Muscle layer of duodenum (tissue), 2 donors: ENCODE measurements around the gene ERN2.

Source experiments
- H3K27ac ChIP-seq: one replicate; pipeline ENCODE4 v1.7.0; 2013; ENCODE audit warnings: mild to moderate bottlenecking, low read length
- H3K27me3 ChIP-seq: one replicate; pipeline ENCODE4 v1.7.0; 2013; ENCODE audit warnings: low read depth, mild to moderate bottlenecking, control low read depth, low read length
- H3K36me3 ChIP-seq, 2 donors: one replicate each; pipeline ENCODE4 v1.7.0; 2013; ENCODE audit warnings: low read length in 2 of 2, control low read depth in 1 of 2, mild to moderate bottlenecking in 1 of 2; ENCODE audit not compliant: insufficient read depth in 2 of 2, control insufficient read depth in 1 of 2
- H3K4me1 ChIP-seq, 2 donors: one replicate each; pipeline ENCODE4 v1.7.0; 2013; ENCODE audit warnings: low read length in 2 of 2, mild to moderate bottlenecking in 2 of 2, control low read depth in 1 of 2, moderate library complexity in 1 of 2; ENCODE audit not compliant: insufficient read depth in 2 of 2, control insufficient read depth in 1 of 2
- H3K4me3 ChIP-seq, 2 donors: one replicate each; pipeline ENCODE4 v1.7.0; 2013; ENCODE audit warnings: low read length in 2 of 2, low read depth in 1 of 2, mild to moderate bottlenecking in 1 of 2
- H3K9me3 ChIP-seq, 2 donors: one replicate each; pipeline ENCODE4 v1.7.0; 2013; ENCODE audit warnings: low read length in 2 of 2, control low read depth in 1 of 2, mild to moderate bottlenecking in 1 of 2; ENCODE audit not compliant: control insufficient read depth in 1 of 2
- donor health status: healthy.

The ERN2 gene

DNA sequence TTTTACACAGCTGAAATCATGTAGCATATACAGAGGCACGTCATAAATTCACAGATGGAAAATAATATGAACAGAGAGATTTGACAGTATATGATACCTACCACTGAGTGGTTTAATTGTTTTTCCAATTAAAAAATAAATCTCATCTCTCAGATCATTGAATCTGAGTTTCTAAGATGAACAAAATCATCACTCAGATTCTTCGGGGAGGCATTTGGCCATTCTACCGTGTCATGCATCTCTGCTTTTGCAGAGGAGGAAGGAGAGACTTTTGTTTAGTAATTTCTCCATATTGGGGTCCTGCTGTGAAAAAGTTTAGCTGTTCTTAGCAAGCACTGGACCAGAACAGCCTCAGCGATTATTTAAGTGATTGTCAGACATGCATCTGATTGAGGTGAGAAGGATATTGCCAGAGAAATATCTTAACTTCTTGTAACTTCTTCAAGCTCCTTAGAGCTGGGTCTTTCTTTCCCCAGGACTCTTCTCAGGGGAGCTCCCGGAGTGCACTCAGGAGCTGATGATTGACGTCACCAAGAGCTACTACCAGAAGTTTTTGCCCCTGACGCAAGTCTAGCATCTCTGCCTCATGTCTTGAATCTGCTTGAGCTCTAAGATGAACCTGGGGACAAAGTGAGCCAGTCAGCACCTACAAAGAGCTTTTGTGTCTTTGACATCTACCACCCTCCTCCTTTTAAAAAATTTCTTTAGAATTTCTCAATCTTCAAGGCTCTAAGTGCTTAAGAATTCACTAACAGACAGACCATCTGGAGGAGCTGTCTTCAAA lies 46.3 kb downstream of the ERN2 start:
- Histone ChIP-seq H3K36me3 (peaks cover 78 to 83% of the 10 kb centered on the region in 2 donors), H3K27me3 (no peaks in the 10 kb centered on the region), H3K4me3 (no peak overlapping the region), H3K9me3 (no peaks in the 10 kb centered on the region), H3K4me1 (no peaks in the 10 kb centered on the region), H3K27ac (no peak overlapping the region)

DNA sequence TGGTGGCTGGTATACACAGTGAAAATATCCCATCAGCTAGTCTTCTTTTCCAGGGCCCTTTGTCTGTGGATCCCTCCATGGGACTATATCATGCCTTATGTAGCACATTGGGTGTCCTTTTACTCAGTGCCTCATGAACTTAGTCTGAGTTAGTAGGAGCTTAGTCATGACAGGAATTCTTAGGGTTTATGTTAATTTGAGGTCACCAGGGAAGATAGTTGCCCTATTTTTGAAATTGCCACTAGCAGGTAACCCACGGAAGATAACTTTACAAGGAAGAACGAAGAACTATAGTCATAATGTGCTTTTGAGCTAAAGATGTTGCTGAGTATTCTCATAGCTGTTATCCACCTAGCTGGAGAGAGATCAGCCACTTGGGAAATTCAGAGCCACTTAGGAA lies 49.1 kb downstream of the ERN2 start:
- no peak overlapping the region for H3K27ac ChIP-seq
- no peaks in the 10 kb centered on the region for H3K4me1 ChIP-seq
- H3K4me3 ChIP-seq, result no peak overlapping the region
- no peaks in the 10 kb centered on the region for H3K9me3 ChIP-seq
- H3K27me3 ChIP-seq, result no peaks in the 10 kb centered on the region
- H3K36me3 ChIP-seq, result peaks cover 83 to 89% of the 10 kb centered on the region in 2 donors

GRCh38 chr16:23651943-23652468 lies 61.0 kb downstream of the ERN2 start:
- H3K27ac ChIP-seq, result no peak overlapping the region
- H3K4me1 ChIP-seq, result no peaks in the 10 kb centered on the region
- no peaks in the 10 kb centered on the region for H3K27me3 ChIP-seq
- H3K4me3 ChIP-seq, result no peak overlapping the region
- peaks cover 7 to 21% of the 10 kb centered on the region in 2 donors for H3K36me3 ChIP-seq
- no peaks in the 10 kb centered on the region for H3K9me3 ChIP-seq

DNA sequence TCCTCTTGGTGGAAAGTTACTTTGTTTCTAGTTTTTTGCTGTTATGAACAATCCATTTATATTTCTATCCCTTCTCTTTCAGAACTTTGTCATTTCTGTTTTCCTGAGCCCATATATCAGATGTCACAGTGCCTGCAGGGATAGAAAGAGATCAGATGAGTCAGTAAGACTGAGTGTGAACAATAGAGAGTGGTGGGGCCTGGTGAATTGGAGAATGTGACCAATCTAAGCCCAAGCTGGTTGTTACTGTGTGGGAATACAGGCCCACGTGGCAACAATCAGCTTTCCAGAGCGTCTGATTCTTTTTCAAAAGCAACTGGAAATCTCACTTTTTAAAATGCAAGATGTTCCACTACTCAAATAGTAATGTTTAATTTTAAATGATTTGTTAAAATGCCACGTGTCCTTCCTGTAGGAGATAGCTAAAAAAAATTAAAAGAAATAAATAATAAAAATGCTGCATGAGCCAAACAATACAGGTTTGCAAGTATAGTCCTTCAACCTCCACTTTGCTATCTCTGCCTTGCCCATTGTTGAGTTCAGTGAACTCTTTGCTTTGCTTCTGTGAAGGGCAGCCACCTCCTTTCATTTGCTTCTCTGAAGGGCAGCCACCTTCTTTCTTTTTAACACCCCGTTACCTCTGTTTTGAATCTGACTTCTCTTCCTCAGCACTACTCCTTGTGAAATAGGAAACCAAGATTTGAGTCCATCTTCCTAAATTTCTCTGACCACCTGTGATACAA lies 62.2 kb downstream of the ERN2 start:
- Histone ChIP-seq H3K36me3 (peaks cover 10 to 18% of the 10 kb centered on the region in 2 donors), H3K27ac (no peak overlapping the region), H3K27me3 (no peaks in the 10 kb centered on the region), H3K4me1 (no peaks in the 10 kb centered on the region), H3K4me3 (no peak overlapping the region), H3K9me3 (no peaks in the 10 kb centered on the region)

DNA sequence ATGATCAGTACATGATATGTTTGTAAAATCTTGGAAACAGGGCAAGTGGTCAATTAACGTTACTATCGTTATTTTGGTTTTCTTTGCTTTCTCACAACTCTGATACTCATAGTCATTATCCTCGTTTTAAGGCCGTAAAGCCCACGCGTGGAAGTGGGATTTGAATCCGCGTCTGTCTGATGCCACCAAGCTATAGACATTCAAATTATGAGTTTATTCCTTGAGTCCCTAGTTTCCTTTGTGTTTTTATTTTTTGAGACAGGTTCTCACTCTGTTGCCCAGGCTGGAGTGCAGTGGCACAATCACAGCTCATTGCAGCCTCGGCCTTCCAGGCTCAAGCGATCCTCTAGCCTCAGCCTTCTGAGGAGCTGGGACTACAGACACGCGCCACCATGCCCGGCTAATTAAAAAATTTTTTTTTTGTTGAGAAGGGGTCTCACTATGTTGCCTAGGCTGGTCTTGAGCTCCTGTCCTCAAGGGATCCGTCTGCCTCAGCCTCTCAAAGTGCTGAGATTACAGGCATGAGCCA lies 70.7 kb downstream of the ERN2 start:
- Histone ChIP-seq H3K4me3 (peak overlapping the region; percentile 98 to 100), H3K9me3 (no peaks in the 10 kb centered on the region), H3K27me3 (no peaks in the 10 kb centered on the region), H3K27ac (no peak overlapping the region), H3K36me3 (peaks cover 15 to 20% of the 10 kb centered on the region in 2 donors), H3K4me1 (peaks cover 0 to 21% of the 10 kb centered on the region in 2 donors)

DNA sequence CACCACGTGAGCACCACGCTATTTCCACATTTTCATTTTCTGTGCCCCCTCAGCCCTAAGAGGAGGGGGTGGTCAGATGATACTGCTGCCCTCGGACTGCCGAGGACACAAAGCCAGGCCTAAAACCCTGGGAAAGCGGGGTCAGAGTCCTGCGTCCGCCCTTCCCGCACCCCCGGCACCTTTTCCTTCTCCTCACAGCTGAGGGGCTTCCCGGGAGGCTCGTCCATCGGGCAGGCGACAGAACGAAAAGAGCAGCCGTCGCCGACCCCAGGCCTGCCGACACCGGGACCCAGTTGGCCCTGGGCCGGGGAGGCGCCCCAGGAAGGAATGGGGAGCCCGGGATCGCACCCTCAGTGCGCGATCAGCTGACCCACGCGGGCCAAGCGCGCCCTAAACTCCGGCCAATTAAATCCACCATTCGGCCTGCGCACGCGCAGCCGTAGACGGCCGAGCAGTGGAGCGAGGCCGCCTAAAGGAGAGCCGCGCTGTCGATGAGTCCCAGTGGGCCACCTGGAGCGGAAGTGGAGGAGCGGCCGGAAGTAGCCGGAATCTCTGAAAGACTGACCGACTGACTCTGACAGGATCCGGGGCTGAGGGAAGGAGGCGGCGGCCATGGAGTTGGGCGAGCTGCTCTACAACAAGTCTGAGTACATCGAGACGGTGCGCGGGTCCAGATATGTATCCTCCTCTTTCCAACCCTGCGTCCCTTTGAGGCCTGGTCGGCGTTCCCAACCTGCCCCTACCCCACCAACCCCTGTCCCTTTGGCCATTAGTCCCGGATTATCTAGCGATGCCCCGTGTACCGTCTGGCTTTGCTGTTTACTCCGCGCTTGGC lies 71.9 kb downstream of the ERN2 start, which contains the start of the genes DCTN5 and PALB2:
Gene DCTN5 (plus strand): TSS at position 536 of the 835 bp plus-strand sequence. CDS start 77 bp downstream, at position 613.
Gene PALB2 (minus strand): TSS at position 380 of the 835 bp plus-strand sequence. CDS start 153 bp downstream, at position 227.
- peaks cover 15 to 17% of the 10 kb centered on the region in 2 donors for H3K36me3 ChIP-seq
- H3K9me3 ChIP-seq, result no peaks in the 10 kb centered on the region
- H3K4me1 ChIP-seq, result peaks cover 0 to 21% of the 10 kb centered on the region in 2 donors
- H3K27ac ChIP-seq, result peak within 1 kb of the TSS; percentile 93
- peak within 1 kb of the TSS; percentile 98 to 100 for H3K4me3 ChIP-seq
- no peaks in the 10 kb centered on the region for H3K27me3 ChIP-seq

GRCh38 chr16:23640615-23640930 lies 72.4 kb downstream of the ERN2 start:
- peaks cover 15 to 16% of the 10 kb centered on the region in 2 donors for H3K36me3 ChIP-seq
- H3K9me3 ChIP-seq, result no peaks in the 10 kb centered on the region
- H3K27me3 ChIP-seq, result no peaks in the 10 kb centered on the region

More at GRCh38 chr16:23640615-23640930, 72.4 kb downstream of the ERN2 start:
- H3K27ac ChIP-seq, result peak overlapping the region; percentile 84
- H3K4me3 ChIP-seq, result peak overlapping the region; percentile 98 to 100
- H3K4me1 ChIP-seq, result peaks cover 0 to 21% of the 10 kb centered on the region in 2 donors
